IPS DF 6.9 (cell line): ENCODE data around the gene TMEM92.
"Not testable (repeated sequence)": the region's sequence is repeated elsewhere in the genome, so short reads cannot be mapped to it uniquely, and the experiment has no call there.

Source experiments
- DNase-seq: peaks from one replicate; pipeline ENCODE4 v3.0.0-alpha.2; 2013; ENCODE audit warnings: low read depth, low spot score
- H3K27ac ChIP-seq: one replicate; pipeline ENCODE4 v1.5.1; 2013; ENCODE audit warnings: low read length, control low read depth
- H3K27me3 ChIP-seq: 2 replicates; pipeline ENCODE4 v1.6.1; 2013; ENCODE audit warnings: mild to moderate bottlenecking, low read length; ENCODE audit not compliant: control insufficient read depth, insufficient read depth
- H3K36me3 ChIP-seq: 2 replicates; pipeline ENCODE4 v1.6.1; 2013; ENCODE audit warnings: low read length; ENCODE audit not compliant: control insufficient read depth, insufficient read depth
- H3K4me1 ChIP-seq: 2 replicates; pipeline ENCODE4 v1.6.1; 2013; ENCODE audit warnings: low read length; ENCODE audit not compliant: control insufficient read depth, insufficient read depth
- H3K4me3 ChIP-seq: 2 replicates; pipeline ENCODE4 v1.5.1; 2013; ENCODE audit warnings: mild to moderate bottlenecking, low read length
- H3K9me3 ChIP-seq: 2 replicates; pipeline ENCODE4 v1.6.1; 2013; ENCODE audit warnings: low read length, inconsistent platforms; ENCODE audit not compliant: control insufficient read depth, insufficient read depth
- WGBS: extraction: QIAGEN DNeasy Blood & Tissue Kit; methylation state at CpG from one replicate; pipeline ENCODE4 v1.1.7; 2013; ENCODE audit warnings: mixed read lengths, missing lambda C conversion rate; ENCODE audit not compliant: insufficient read length, insufficient coverage; 5-methylcytosine and 5-hydroxymethylcytosine counted together

TMEM92 gene

GRCh38 chr17:50269477-50270434 lies 4.5 kb upstream of the TMEM92 start:
- Histone ChIP-seq H3K27me3 (no peaks in the 10 kb centered on the region), H3K36me3 (no peaks in the 10 kb centered on the region), H3K27ac (no peak overlapping the region), H3K4me1 (peaks cover 12% of the 10 kb centered on the region), H3K4me3 (no peak overlapping the region), H3K9me3 (no peaks in the 10 kb centered on the region)
- DNase-seq: peak; percentile 61
- WGBS: no CpG with 5 or more reads among the region's 16 CpGs

- no peak overlapping the region for H3K27ac ChIP-seq
- H3K4me1 ChIP-seq: peaks cover 10% of the 10 kb centered on the region
- WGBS: no CpG with 5 or more reads among the region's 21 CpGs
- H3K36me3 ChIP-seq: no peaks in the 10 kb centered on the region
- DNase-seq: no peak
- H3K4me3 ChIP-seq: no peak overlapping the region
- no peaks in the 10 kb centered on the region for H3K9me3 ChIP-seq
- H3K27me3 ChIP-seq: no peaks in the 10 kb centered on the region
These were observed 3.6 kb upstream of the TMEM92 start for GRCh38 chr17:50270435-50271362.

GRCh38 chr17:50271363-50271750 lies 2.9 kb upstream of the TMEM92 start:
- not testable (repeated sequence) for DNase-seq, H3K27ac ChIP-seq, H3K4me3 ChIP-seq, H3K9me3 ChIP-seq, H3K27me3 ChIP-seq, H3K36me3 ChIP-seq
- no CpG with 5 or more reads among the region's 4 CpGs for WGBS
- H3K4me1 ChIP-seq: peaks cover 10% of the 10 kb centered on the region

GRCh38 chr17:50272246-50272645 lies 2.0 kb upstream of the TMEM92 start:
- no CpG with 5 or more reads among the region's 7 CpGs for WGBS
- Histone ChIP-seq H3K27me3 (no peaks in the 10 kb centered on the region), H3K4me1 (peaks cover 15% of the 10 kb centered on the region), H3K4me3 (no peak overlapping the region), H3K9me3 (no peaks in the 10 kb centered on the region), H3K36me3 (no peaks in the 10 kb centered on the region), H3K27ac (no peak overlapping the region)
- DNase-seq: no peak

- H3K4me3 ChIP-seq: peak overlapping the region; percentile 34; the same call in 1 of the 2 replicates
These were observed 1.3 kb upstream of the TMEM92 start for GRCh38 chr17:50272711-50273653.

GRCh38 chr17:50273654-50274040 lies 619 bp upstream of the TMEM92 start:
- Histone ChIP-seq H3K9me3 (no peaks in the 10 kb centered on the region), H3K4me1 (peaks cover 17% of the 10 kb centered on the region), H3K27me3 (no peaks in the 10 kb centered on the region), H3K36me3 (no peaks in the 10 kb centered on the region), H3K27ac (no peak overlapping the region), H3K4me3 (no peak overlapping the region)
- WGBS: no CpG with 5 or more reads among the region's 8 CpGs
- DNase-seq: no peak

More at GRCh38 chr17:50272711-50273653, 1.3 kb upstream of the TMEM92 start:
- Histone ChIP-seq H3K9me3 (no peaks in the 10 kb centered on the region), H3K36me3 (no peaks in the 10 kb centered on the region), H3K27ac (no peak overlapping the region), H3K4me1 (peaks cover 17% of the 10 kb centered on the region), H3K27me3 (no peaks in the 10 kb centered on the region)
- no CpG with 5 or more reads among the region's 57 CpGs for WGBS
- DNase-seq: no peak

GRCh38 chr17:50274897-50275221 lies 593 bp downstream of the TMEM92 start:
- Histone ChIP-seq H3K4me1 (peaks cover 20% of the 10 kb centered on the region), H3K36me3 (no peaks in the 10 kb centered on the region), H3K9me3 (no peaks in the 10 kb centered on the region), H3K27ac (no peak overlapping the region), H3K27me3 (no peaks in the 10 kb centered on the region), H3K4me3 (peak overlapping the region; percentile 22; the same call in 1 of the 2 replicates)
- no CpG with 5 or more reads among the region's 4 CpGs for WGBS
- DNase-seq: no peak

- Histone ChIP-seq H3K4me1 (peaks cover 20% of the 10 kb centered on the region), H3K9me3 (no peaks in the 10 kb centered on the region), H3K27me3 (no peaks in the 10 kb centered on the region), H3K36me3 (no peaks in the 10 kb centered on the region), H3K27ac (no peak overlapping the region), H3K4me3 (no peak overlapping the region)
- WGBS: no CpG with 5 or more reads among the region's 7 CpGs
- DNase-seq: no peak
These were observed 1.0 kb downstream of the TMEM92 start for GRCh38 chr17:50275279-50275678.

- no peak overlapping the region for H3K27ac ChIP-seq
- H3K4me3 ChIP-seq: no peak overlapping the region
- no peaks in the 10 kb centered on the region for H3K27me3 ChIP-seq
- H3K9me3 ChIP-seq: no peaks in the 10 kb centered on the region
- peaks cover 16% of the 10 kb centered on the region for H3K4me1 ChIP-seq
- H3K36me3 ChIP-seq: no peaks in the 10 kb centered on the region
- no peak for DNase-seq
- WGBS: no CpG with 5 or more reads among the region's 8 CpGs
These were observed 2.5 kb downstream of the TMEM92 start for GRCh38 chr17:50276588-50277356.
